K562 (cell line): ENCODE measurements around the gene LAMA4. TPM values are rescaled to one million over a fixed set of nuclear protein-coding genes. Genes with fewer than 3 reads are reported as not detected.

Experiments used
- CEBPZ ChIP-seq: fragments of 150-350 bp; IDR thresholded peaks from 2 replicates; pipeline ENCODE4 v1.6.1; 2014; ENCODE audit warnings: low read depth, mild to moderate bottlenecking, low read length, borderline replicate concordance
- FOSL1 ChIP-seq: fragments of 200-800 bp; sonication (Bioruptor generic); conservative IDR thresholded peaks from 2 replicates; pipeline ENCODE4 v1.6.1; 2016; ENCODE audit warnings: missing genetic modification characterization, missing compliant biosample characterization
- HMBOX1 ChIP-seq: sonication (generic); IDR thresholded peaks from 2 replicates; pipeline ENCODE4 v1.6.1; 2016
- polyA plus RNA-seq, 8 experiments: library from polyadenylated mRNA; depleted of rRNA in 4 of 8; stranded (reverse) in 5 of 8; unstranded in 3 of 8; fragments of >200 nt; fragmentation: Nextera tagmentation in 2 of 8; fragmentation: Illumina TruSeq in 1 of 8; extraction: Ambion mirVana in 2 of 8; extraction: Trizol in 1 of 8; gene quantifications; 2 replicates each; pipeline versions ENCODE4 v1.2.1 to v1.2.3, GENCODE V29; 2011 to 2014; ENCODE audit warnings: inconsistent platforms in 1 of 8, missing spikeins in 1 of 8
- total RNA-seq, 7 experiments: library from RNA; depleted of rRNA in 6 of 7; stranded (reverse); fragments of >200 nt in 6 of 7; fragmentation: Illumina TruSeq in 2 of 7; extraction: Trizol in 2 of 7; gene quantifications; 2 replicates each; pipeline versions ENCODE4 v1.2.1 to v1.2.3, GENCODE V29; 2011 to 2021; ENCODE audit warnings: low replicate concordance in 1 of 7
- TF ChIP-seq, protein P1 (sequence below): fragments of 450-650 bp; IDR thresholded peaks from 2 replicates; pipeline ENCODE4 v1.6.1; 2014; ENCODE audit warnings: low read depth, mild to moderate bottlenecking, moderate library complexity, borderline replicate concordance

LAMA4 gene
- total and polyA plus RNA-seq, 9 of the 15 experiments (the other 6 are each of a cell fraction or from before 2014, with no cell fraction given): 0.05 to 2.9 (median 0.51) TPM

DNA sequence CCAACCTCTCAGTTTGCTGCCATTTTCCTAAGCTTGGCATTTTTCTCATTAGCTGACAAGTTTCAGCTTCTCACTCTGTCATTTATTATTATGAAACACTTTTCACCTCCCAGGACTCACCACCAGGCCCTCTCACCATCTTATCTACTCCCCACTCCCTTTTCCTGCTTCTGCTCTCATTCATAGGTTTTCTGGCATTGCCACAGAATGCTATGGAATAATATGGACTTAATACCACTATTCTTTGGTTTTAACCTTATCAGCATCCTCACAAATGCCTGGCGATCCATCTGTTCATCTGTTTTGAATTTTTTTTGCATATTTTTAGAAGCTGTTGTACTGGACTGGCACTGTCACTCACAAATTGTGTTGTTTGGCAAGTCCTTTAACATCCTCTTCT is 16.4 kb upstream of the LAMA4 start (continued):
- no peak for TF ChIP-seq CEBPZ
- TF ChIP-seq FOSL1 (tag): no peak
- no peak for TF ChIP-seq HMBOX1
- TF ChIP-seq, protein P1, sequence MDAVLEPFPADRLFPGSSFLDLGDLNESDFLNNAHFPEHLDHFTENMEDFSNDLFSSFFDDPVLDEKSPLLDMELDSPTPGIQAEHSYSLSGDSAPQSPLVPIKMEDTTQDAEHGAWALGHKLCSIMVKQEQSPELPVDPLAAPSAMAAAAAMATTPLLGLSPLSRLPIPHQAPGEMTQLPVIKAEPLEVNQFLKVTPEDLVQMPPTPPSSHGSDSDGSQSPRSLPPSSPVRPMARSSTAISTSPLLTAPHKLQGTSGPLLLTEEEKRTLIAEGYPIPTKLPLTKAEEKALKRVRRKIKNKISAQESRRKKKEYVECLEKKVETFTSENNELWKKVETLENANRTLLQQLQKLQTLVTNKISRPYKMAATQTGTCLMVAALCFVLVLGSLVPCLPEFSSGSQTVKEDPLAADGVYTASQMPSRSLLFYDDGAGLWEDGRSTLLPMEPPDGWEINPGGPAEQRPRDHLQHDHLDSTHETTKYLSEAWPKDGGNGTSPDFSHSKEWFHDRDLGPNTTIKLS: no peak
